Suprapubic skin (tissue), 3 donors: ENCODE results near the gene RBM8A.

ENCODE experiments used
- EP300 ChIP-seq: sonication (generic); formaldehyde crosslinking; IDR thresholded peaks from one replicate; pipeline ENCODE4 v1.6.1; 2017; ENCODE audit warnings: antibody characterized with exemption
- TF ChIP-seq, protein P1 (sequence below), 2 donors: fragments of 200-600 bp in 1 of 2; fragments of 450-650 bp in 1 of 2; sonication (generic) in 1 of 2; IDR thresholded peaks; one replicate each; pipeline ENCODE4 v1.5.1; 2016 to 2019; ENCODE audit warnings: antibody characterized with exemption in 2 of 2, mild to moderate bottlenecking in 1 of 2, moderate library complexity in 1 of 2

DNA sequence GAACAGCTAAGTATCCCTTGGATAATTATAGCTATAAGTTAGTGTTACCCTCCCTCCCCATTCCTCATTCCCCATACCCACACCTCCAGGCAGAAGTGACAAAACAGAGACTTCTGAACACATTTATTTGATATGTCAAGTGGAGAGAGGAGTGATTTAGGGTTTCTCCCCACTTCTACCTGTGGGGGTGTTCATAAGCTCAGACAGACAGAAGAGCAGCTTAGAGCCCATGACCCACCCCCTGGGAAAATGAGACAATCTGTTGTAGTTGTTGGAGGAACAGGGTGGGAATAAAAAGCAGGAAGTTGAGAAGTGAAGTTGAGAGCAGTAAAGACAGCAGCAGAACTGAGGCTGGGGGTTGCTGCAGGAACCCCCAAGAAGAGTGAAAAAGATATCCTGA lies 32.0 kb upstream of the RBM8A start:
- TF ChIP-seq, protein P1, sequence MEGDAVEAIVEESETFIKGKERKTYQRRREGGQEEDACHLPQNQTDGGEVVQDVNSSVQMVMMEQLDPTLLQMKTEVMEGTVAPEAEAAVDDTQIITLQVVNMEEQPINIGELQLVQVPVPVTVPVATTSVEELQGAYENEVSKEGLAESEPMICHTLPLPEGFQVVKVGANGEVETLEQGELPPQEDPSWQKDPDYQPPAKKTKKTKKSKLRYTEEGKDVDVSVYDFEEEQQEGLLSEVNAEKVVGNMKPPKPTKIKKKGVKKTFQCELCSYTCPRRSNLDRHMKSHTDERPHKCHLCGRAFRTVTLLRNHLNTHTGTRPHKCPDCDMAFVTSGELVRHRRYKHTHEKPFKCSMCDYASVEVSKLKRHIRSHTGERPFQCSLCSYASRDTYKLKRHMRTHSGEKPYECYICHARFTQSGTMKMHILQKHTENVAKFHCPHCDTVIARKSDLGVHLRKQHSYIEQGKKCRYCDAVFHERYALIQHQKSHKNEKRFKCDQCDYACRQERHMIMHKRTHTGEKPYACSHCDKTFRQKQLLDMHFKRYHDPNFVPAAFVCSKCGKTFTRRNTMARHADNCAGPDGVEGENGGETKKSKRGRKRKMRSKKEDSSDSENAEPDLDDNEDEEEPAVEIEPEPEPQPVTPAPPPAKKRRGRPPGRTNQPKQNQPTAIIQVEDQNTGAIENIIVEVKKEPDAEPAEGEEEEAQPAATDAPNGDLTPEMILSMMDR (IDR thresholded peaks at IDR 0.05): no peak
- TF ChIP-seq EP300: no peak
